Gastrocnemius medialis (tissue), 4 donors: Measurements from ENCODE around the gene RCAN1. TPM values are rescaled to one million over a fixed set of nuclear protein-coding genes. Genes with fewer than 3 reads are reported as not detected.
A peak's percentile ranks its signal among the peaks of the same experiment; 100 is the strongest.

Experiments used
- ATAC-seq, 2 donors: fragments of 150-250 bp; one replicate each; pipeline ENCODE4 v1.9.1; 2016
- DNase-seq, 2 donors: peaks; one replicate each; pipeline ENCODE4 v3.0.0-alpha.2; 2019
- H3K27ac ChIP-seq, 4 donors: fragments of 200-600 bp; sonication (generic); 1 replicate in 1 of 4; 2 replicates in 3 of 4; pipeline ENCODE4 v1.5.1; 2016 to 2018; ENCODE audit warnings: mild to moderate bottlenecking in 2 of 4, moderate library complexity in 1 of 4
- H3K27me3 ChIP-seq, 3 donors: fragments of 200-600 bp; sonication (generic) in 2 of 3; 1 replicate in 1 of 3; 2 replicates in 2 of 3; pipeline versions ENCODE4 v1.5.1 to v1.6.0; 2016 to 2019; ENCODE audit warnings: mild to moderate bottlenecking in 1 of 3, moderate library complexity in 1 of 3
- H3K36me3 ChIP-seq, 2 donors: fragments of 200-600 bp; sonication (generic) in 1 of 2; one replicate each; pipeline ENCODE4 v1.5.1; 2017 to 2018
- H3K4me1 ChIP-seq, 2 donors: fragments of 200-600 bp; sonication (generic) in 1 of 2; one replicate each; pipeline ENCODE4 v1.5.1; 2016 to 2017; ENCODE audit warnings: mild to moderate bottlenecking in 2 of 2
- H3K4me3 ChIP-seq, 4 donors: fragments of 200-600 bp; sonication (generic) in 3 of 4; 1 replicate in 1 of 4; 2 replicates in 3 of 4; pipeline ENCODE4 v1.5.1; 2016 to 2019; ENCODE audit warnings: mild to moderate bottlenecking in 2 of 4
- H3K9me3 ChIP-seq, 3 donors: fragments of 200-600 bp; sonication (generic) in 2 of 3; 1 replicate in 1 of 3; 2 replicates in 2 of 3; pipeline ENCODE4 v1.5.1; 2016 to 2019
- POLR2A ChIP-seq, 2 donors: fragments of 450-650 bp; IDR thresholded peaks; one replicate each; pipeline ENCODE4 v1.6.1; 2017; ENCODE audit warnings: antibody characterized with exemption in 2 of 2, mild to moderate bottlenecking in 2 of 2, moderate library complexity in 2 of 2
- in situ Hi-C, 4 donors: fragments of 200-750 bp; cut with MboI; loops; one replicate each; pipeline versions ENCODE4 v1.15.0 to v1.8.0; 2017; ENCODE audit warnings: low sequenced_read_pairs in 4 of 4
- intact Hi-C: fragments of 100-400 bp; cut with DNase I; formaldehyde crosslinking; loops from one replicate; pipeline ENCODE4 v1.15.1; 2023; ENCODE audit warnings: low total_unique reads
- total RNA-seq, 4 donors: library from RNA; depleted of rRNA; stranded (reverse); fragments of >200 nt; gene quantifications; one replicate each; pipeline versions ENCODE4 v1.1.0 to v1.2.3, GENCODE V29; 2016
- TF ChIP-seq, protein P1 (sequence below), 5 experiments: fragments of 450-650 bp in 3 of 5; fragments of 200-600 bp in 2 of 5; sonication (generic) in 2 of 5; IDR thresholded peaks in 4 of 5; conservative IDR thresholded peaks in 1 of 5; 1 replicate in 4 of 5; 2 replicates in 1 of 5; pipeline ENCODE4 v1.5.1; 2016 to 2019; ENCODE audit warnings: antibody characterized with exemption in 5 of 5, mild to moderate bottlenecking in 3 of 5, moderate library complexity in 3 of 5

The RCAN1 gene
- total RNA-seq: 10 to 100 TPM; 21.7 to 37.9 (median 33.2) TPM

DNA sequence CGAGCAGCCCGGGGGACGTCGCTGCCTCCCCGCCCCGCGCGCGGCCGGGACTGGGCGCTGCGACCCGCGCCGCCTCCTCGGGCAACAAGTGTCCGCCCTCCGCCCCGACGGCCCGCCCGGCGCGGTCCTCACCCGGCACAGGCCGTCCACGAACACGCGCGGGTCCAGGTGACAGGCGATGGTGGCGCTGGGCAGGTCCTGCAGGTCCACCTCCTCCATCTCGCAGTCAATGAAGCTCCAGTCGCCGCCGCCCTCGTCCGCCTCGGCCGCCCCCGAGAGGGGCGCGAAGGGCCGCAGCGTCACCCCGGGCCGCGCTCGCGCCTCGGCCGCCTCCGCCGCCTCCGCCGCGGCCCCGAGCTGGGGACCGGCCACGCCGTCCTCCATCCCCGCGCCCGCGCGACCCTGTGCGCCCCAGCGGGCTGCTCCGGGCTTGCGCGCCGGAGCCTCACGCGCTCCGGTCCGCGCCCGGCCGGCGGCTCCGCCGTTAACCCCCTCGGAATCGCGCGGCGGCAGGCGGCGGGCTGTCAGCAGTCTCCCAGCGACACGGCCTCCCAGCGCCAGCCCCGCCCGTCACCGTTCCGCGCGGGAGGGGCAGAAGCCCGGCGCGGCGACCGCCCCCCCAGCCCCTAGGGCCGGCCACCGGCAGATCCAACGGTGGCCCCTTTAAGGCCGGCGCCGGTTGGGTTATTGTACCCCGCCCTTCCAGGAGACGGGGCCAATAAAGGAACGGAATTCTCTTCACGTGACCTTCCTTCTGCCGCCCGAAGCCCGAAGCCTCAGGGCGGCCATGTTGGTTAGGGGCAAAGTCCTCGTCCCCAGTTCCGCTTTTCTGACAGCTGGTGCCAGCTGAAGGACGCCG, at the start of gene RCAN1:
RCAN1 (minus strand) TSS at position 486 of the 859 bp plus-strand sequence; CDS start at position 384, 102 bp downstream.
- Histone ChIP-seq H3K4me3 (peak within 1 kb of the TSS; percentile 56 to 73 (median 63)), H3K4me1 (peaks cover 19 to 36% of the 10 kb centered on the region in 2 donors), H3K27ac (peak within 1 kb of the TSS; percentile 80 to 91 (median 88)), H3K9me3 (no peaks in the 10 kb centered on the region), H3K27me3 (no peaks in the 10 kb centered on the region), H3K36me3 (no peaks in the 10 kb centered on the region)
- TF ChIP-seq POLR2A (IDR thresholded peaks at IDR 0.05): peak; percentile 75 to 80
- TF ChIP-seq, protein P1, sequence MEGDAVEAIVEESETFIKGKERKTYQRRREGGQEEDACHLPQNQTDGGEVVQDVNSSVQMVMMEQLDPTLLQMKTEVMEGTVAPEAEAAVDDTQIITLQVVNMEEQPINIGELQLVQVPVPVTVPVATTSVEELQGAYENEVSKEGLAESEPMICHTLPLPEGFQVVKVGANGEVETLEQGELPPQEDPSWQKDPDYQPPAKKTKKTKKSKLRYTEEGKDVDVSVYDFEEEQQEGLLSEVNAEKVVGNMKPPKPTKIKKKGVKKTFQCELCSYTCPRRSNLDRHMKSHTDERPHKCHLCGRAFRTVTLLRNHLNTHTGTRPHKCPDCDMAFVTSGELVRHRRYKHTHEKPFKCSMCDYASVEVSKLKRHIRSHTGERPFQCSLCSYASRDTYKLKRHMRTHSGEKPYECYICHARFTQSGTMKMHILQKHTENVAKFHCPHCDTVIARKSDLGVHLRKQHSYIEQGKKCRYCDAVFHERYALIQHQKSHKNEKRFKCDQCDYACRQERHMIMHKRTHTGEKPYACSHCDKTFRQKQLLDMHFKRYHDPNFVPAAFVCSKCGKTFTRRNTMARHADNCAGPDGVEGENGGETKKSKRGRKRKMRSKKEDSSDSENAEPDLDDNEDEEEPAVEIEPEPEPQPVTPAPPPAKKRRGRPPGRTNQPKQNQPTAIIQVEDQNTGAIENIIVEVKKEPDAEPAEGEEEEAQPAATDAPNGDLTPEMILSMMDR (IDR thresholded peaks at IDR 0.05 in 4 of 5, conservative IDR thresholded peaks at IDR 0.05 in 1 of 5): peak in 1 of 5 experiments; percentile 13
- intact Hi-C loops: loop anchor here (2.0 to 10.0 kb wide), 5 partner anchors 70 to 1450 kb away; partner anchors contain the start of genes ATP5PO, CRYZL1, ITSN1 and SETD4
- peak; percentile 98 for ATAC-seq
- DNase-seq: peak; percentile 89 to 94
- in situ Hi-C loops: loop anchor here in 2 of 4 donors (25.0 kb wide), 1 partner anchor 703 kb away; the partner anchor contains the start of gene ATP5PO (in 2 of the 2)

DNA sequence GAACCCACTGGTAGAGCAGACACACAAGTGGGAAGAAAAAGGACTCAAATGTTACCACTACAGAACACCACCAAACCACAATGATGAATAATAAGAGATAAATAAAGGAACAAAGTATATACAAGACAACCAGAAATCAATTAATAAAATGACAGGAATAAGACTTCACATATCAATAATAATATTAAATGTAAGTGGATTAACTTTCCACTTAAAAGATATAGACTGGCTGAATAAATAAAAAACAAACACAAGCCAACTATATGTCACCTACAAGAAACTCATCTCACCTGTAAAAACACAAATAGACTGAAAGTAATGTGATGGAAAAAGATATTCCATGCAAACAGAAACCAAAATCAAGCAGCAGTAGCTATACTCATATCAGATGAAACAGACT, 46.9 kb upstream of the RCAN1 start:
- Histone ChIP-seq H3K4me1 (no peaks in the 10 kb centered on the region), H3K4me3 (no peak overlapping the region), H3K27ac (no peak overlapping the region), H3K36me3 (no peaks in the 10 kb centered on the region), H3K27me3 (peaks cover 0 to 4% (median 0%) of the 10 kb centered on the region in 3 donors), H3K9me3 (peaks cover 0 to 7% (median 4%) of the 10 kb centered on the region in 3 donors)
- in situ Hi-C loops: no loop called here
- intact Hi-C loops: no loop called here
- TF ChIP-seq, protein P1 (IDR thresholded peaks at IDR 0.05 in 4 of 5, conservative IDR thresholded peaks at IDR 0.05 in 1 of 5): no peak
- no peak for TF ChIP-seq POLR2A (IDR thresholded peaks at IDR 0.05)
- ATAC-seq: no peak
- DNase-seq: no peak

DNA sequence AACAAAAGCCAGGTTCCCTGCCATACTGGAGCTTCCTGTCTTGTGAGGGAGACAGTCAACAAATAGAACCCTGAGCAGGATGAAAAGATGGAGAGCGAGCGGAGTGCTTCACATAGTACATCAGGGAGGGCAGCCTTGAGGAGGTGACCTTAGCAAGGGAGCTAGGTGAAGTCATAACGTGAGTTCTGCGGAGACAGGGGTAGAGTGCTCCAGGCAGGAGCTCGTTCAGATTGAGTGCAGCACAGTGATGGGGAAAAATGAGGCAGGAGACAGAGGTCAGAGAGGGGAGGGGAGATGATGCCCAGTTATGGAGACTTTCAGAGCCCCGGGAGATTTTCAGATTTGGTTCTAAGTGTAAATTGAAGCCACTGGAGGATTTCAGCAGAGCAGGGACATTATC, 38.6 kb upstream of the RCAN1 start:
- Histone ChIP-seq H3K36me3 (no peaks in the 10 kb centered on the region), H3K4me1 (no peaks in the 10 kb centered on the region), H3K27me3 (peaks cover 0 to 5% (median 0%) of the 10 kb centered on the region in 3 donors), H3K9me3 (peaks cover 0 to 4% (median 0%) of the 10 kb centered on the region in 3 donors), H3K4me3 (no peak overlapping the region), H3K27ac (no peak overlapping the region)
- intact Hi-C loops: no loop called here
- in situ Hi-C loops: no loop called here
- DNase-seq (no peak), ATAC-seq (no peak)
- no peak for TF ChIP-seq POLR2A (IDR thresholded peaks at IDR 0.05)
- TF ChIP-seq, protein P1 (IDR thresholded peaks at IDR 0.05 in 4 of 5, conservative IDR thresholded peaks at IDR 0.05 in 1 of 5): no peak

DNA sequence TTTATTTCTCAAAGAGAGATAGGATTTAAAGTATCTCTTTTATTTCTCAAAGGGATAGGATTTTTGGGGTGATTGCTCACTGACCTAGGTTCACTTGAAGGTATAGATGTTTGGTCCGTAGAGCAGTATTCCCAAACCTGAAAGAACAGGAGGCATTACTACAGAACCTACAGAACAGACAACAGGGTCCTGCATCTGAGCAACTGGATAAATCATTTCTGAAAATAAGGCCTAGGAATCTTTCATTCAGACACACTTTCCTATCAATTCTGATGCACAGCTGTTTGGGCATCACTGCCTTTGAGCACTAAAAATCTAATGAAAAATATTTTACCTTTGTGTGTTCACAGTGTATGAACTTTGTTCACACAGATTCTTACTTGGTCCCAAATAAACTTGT, 36.7 kb upstream of the RCAN1 start:
- no peak for TF ChIP-seq POLR2A (IDR thresholded peaks at IDR 0.05)
- TF ChIP-seq, protein P1 (IDR thresholded peaks at IDR 0.05 in 4 of 5, conservative IDR thresholded peaks at IDR 0.05 in 1 of 5): no peak
- no peak for ATAC-seq
- in situ Hi-C loops (no loop called here), intact Hi-C loops (no loop called here)
- Histone ChIP-seq H3K36me3 (no peaks in the 10 kb centered on the region), H3K27ac (no peak overlapping the region), H3K4me1 (no peaks in the 10 kb centered on the region), H3K4me3 (no peak overlapping the region), H3K9me3 (peaks cover 0 to 4% (median 0%) of the 10 kb centered on the region in 3 donors), H3K27me3 (peaks cover 0 to 5% (median 0%) of the 10 kb centered on the region in 3 donors)
- no peak for DNase-seq
